GM12892 (cell line): ENCODE data around the gene JHY.

Source experiments
- POLR2A ChIP-seq: IDR thresholded peaks from 2 replicates; pipeline ENCODE4 v1.6.1; 2011; ENCODE audit warnings: low read depth, low read length, control low read depth
- POLR2AphosphoS5 ChIP-seq: IDR thresholded peaks from 2 replicates; pipeline ENCODE4 v1.6.1; 2011; ENCODE audit warnings: low read depth, low read length, control low read depth
- TAF1 ChIP-seq: IDR thresholded peaks from 2 replicates; pipeline ENCODE4 v1.6.1; 2011; ENCODE audit warnings: low read depth, mild to moderate bottlenecking, control low read depth, low read length, borderline replicate concordance

- TF ChIP-seq POLR2AphosphoS5 = no peak
- TF ChIP-seq POLR2A = no peak
- TF ChIP-seq TAF1 = no peak
Measured at GRCh38 chr11:122853261-122853660, 29.3 kb upstream of the JHY start.
